ENCODE results near the gene CDC42EP1. TPM values are rescaled to one million over a fixed set of nuclear protein-coding genes. Genes with fewer than 3 reads are reported as not detected.
A peak's percentile ranks its signal among the peaks of the same experiment; 100 is the strongest.

The CDC42EP1 gene
- polyA plus RNA-seq, 1 experiment, result 36.3 TPM

GRCh38 chr22:37559521-37559900 lies 769 bp upstream of the CDC42EP1 start:
- CTCF ChIA-PET, result interaction anchor here (1.4 to 22.0 kb wide), 2 partner anchors 7 to 14 kb away, joined by 3 to 551 read pairs; no protein-coding TSS in a partner anchor
- Histone ChIP-seq H3K27me3 (ENCODE audit: control insufficient read depth, insufficient read depth, low read length) (no peaks in the 10 kb centered on the region), H3K36me3 (ENCODE audit: control insufficient read depth, insufficient read depth, low read length) (peaks cover 6% of the 10 kb centered on the region; the same call in 1 of the 2 replicates), H3K4me3 (ENCODE audit: low read depth, low read length) (peak overlapping the region; percentile 83)
- DNase-seq (ENCODE audit: low read depth), result no peak
- POLR2A ChIA-PET, result interaction anchor here (0.6 to 1.0 kb wide), 6 partner anchors 8 to 1278 kb away, joined by 3 to 16 read pairs (median 8); no protein-coding TSS in a partner anchor
- TF ChIP-seq CTCF (IDR thresholded peaks at IDR 0.05; ENCODE audit: insufficient read depth, low read depth, low read length), result no peak

- ChIA-PET CTCF (interaction anchor here (1.4 to 22.0 kb wide), 6 partner anchors 9 to 47 kb away, joined by 6 to 551 read pairs (median 8); partner anchors contain the start of gene GGA1), POLR2A (no interaction called here)
- TF ChIP-seq CTCF (IDR thresholded peaks at IDR 0.05; ENCODE audit: insufficient read depth, low read depth, low read length), result no peak
- Histone ChIP-seq H3K27me3 (ENCODE audit: control insufficient read depth, insufficient read depth, low read length) (no peaks in the 10 kb centered on the region), H3K36me3 (ENCODE audit: control insufficient read depth, insufficient read depth, low read length) (peaks cover 6% of the 10 kb centered on the region), H3K4me3 (ENCODE audit: low read depth, low read length) (peak overlapping the region; percentile 83)
- DNase-seq (ENCODE audit: low read depth), result no peak
These were observed 430 bp downstream of the CDC42EP1 start for GRCh38 chr22:37560608-37561211.

GRCh38 chr22:37561212-37562048 lies 1.1 kb downstream of the CDC42EP1 start:
- CTCF ChIA-PET, result interaction anchor here (0.7 to 22.0 kb wide), 10 partner anchors 9 to 174 kb away, joined by 3 to 551 read pairs (median 7); partner anchors contain the start of genes GGA1 and MFNG
- TF ChIP-seq CTCF (IDR thresholded peaks at IDR 0.05; ENCODE audit: insufficient read depth, low read depth, low read length), result peak; percentile 92
- POLR2A ChIA-PET, result interaction anchor here (0.6 to 1.3 kb wide), 3 partner anchors 15 to 261 kb away, joined by 3 to 9 read pairs (median 4); no protein-coding TSS in a partner anchor

DNA sequence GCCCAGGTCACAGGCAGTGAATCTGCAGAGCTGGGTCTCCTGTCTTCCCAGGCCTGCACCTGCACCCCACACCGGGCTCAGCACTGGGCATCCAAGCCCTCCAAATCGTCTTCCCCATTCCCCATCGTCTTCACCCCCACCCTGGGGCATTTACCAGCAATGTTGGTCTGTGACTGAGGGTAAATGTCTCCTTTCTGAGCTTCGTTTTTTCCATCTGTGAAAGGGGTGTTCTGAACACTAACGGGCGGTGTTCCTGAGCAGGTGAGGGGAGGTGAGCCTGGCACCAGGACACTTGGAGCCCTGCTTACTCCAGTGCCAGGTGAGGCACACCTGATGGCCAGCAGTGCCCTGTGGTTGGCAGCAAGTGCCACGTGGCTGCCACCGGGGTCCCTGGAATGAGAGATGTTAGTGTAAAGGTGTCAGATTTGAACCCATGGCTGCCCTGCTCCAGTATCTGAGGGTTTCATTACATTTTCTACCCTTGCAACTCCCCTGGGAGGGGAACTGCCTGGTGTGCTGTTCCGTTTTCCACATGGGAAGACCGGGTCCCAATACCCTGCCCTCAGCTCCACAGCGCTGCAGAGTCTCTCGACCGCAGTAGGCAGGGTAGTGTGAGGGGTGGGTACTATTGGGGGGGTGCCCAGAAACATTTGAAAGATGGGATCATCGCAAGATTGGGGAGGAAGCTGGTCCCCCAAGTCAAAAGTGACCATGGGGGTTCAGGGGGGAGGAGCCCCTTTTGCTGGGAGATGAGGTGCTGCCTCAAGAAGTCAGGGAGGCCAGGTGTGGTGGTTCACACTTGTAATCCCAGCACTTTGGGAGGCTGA lies 2.0 kb downstream of the CDC42EP1 start:
- CTCF ChIA-PET, result interaction anchor here (0.7 to 22.0 kb wide), 12 partner anchors 8 to 173 kb away, joined by 3 to 551 read pairs (median 7); partner anchors contain the start of genes GGA1 and MFNG
- POLR2A ChIA-PET, result interaction anchor here (0.5 to 1.3 kb wide), 3 partner anchors 16 to 859 kb away, joined by 3 to 9 read pairs (median 5); partner anchors contain the start of gene CACNG2
- Histone ChIP-seq H3K36me3 (ENCODE audit: control insufficient read depth, insufficient read depth, low read length) (peaks cover 21% of the 10 kb centered on the region), H3K4me3 (ENCODE audit: low read depth, low read length) (peak overlapping the region; percentile 83), H3K27me3 (ENCODE audit: control insufficient read depth, insufficient read depth, low read length) (no peaks in the 10 kb centered on the region)
- no peak for TF ChIP-seq CTCF (IDR thresholded peaks at IDR 0.05; ENCODE audit: insufficient read depth, low read depth, low read length)
- no peak for DNase-seq (ENCODE audit: low read depth)

More at GRCh38 chr22:37561212-37562048, 1.1 kb downstream of the CDC42EP1 start:
- H3K36me3 ChIP-seq (ENCODE audit: control insufficient read depth, insufficient read depth, low read length), result peaks cover 13% of the 10 kb centered on the region
- H3K27me3 ChIP-seq (ENCODE audit: control insufficient read depth, insufficient read depth, low read length), result no peaks in the 10 kb centered on the region
- DNase-seq (ENCODE audit: low read depth), result no peak
- peak overlapping the region; percentile 83 for H3K4me3 ChIP-seq (ENCODE audit: low read depth, low read length)

Data from BJ (cell line).